HepG2 (cell line): ENCODE data around the gene ACAP2. TPM values are rescaled to one million over a fixed set of nuclear protein-coding genes. Genes with fewer than 3 reads are reported as not detected.

ENCODE experiments used
- CENPX ChIP-seq: sonication (generic); formaldehyde crosslinking; IDR thresholded peaks from 2 replicates; pipeline ENCODE4 v1.9.0; 2021; ENCODE audit warnings: mild to moderate bottlenecking, missing genetic modification reagents, moderate library complexity
- HMG20A ChIP-seq: IDR thresholded peaks from 2 replicates; pipeline ENCODE4 v1.6.1; 2016; ENCODE audit warnings: borderline replicate concordance
- HOXD1 ChIP-seq: sonication (generic); formaldehyde crosslinking; IDR thresholded peaks from 2 replicates; pipeline ENCODE4 v1.5.0; 2020; ENCODE audit warnings: missing genetic modification reagents
- MXI1 ChIP-seq: IDR thresholded peaks from 3 replicates; pipeline ENCODE4 v1.6.1; 2012; ENCODE audit warnings: low read depth, low read length, inconsistent platforms, borderline replicate concordance
- PTBP1 ChIP-seq: fragments of 200-400 bp; formaldehyde crosslinking; IDR thresholded peaks from 2 replicates; pipeline ENCODE4 v1.6.1; 2018; ENCODE audit warnings: low read length, low read depth; ENCODE audit not compliant: poor library complexity, severe bottlenecking
- SKI ChIP-seq: fragments of 450-650 bp; IDR thresholded peaks from one replicate; pipeline ENCODE4 v1.6.1; 2018; ENCODE audit warnings: mild to moderate bottlenecking; ENCODE audit not compliant: partially characterized antibody
- SRSF1 ChIP-seq: fragments of 200-400 bp; formaldehyde crosslinking; optimal IDR thresholded peaks from 2 replicates; pipeline ENCODE3; 2017; ENCODE audit warnings: mild to moderate bottlenecking, low read depth, low read length, moderate library complexity
- SRSF4 ChIP-seq: fragments of 200-400 bp; formaldehyde crosslinking; IDR thresholded peaks from one replicate; pipeline ENCODE4 v1.6.1; 2018; ENCODE audit warnings: mild to moderate bottlenecking, low read depth, low read length, moderate library complexity; ENCODE audit not compliant: poor library complexity, severe bottlenecking
- SSRP1 ChIP-seq: IDR thresholded peaks from 2 replicates; pipeline ENCODE4 v1.6.1; 2016; ENCODE audit warnings: control low read depth
- ZBTB42 ChIP-seq: sonication (generic); formaldehyde crosslinking; IDR thresholded peaks from 2 replicates; pipeline ENCODE4 v1.5.0; 2020; ENCODE audit warnings: mild to moderate bottlenecking, missing genetic modification reagents
- ZKSCAN8 ChIP-seq: IDR thresholded peaks from 2 replicates; pipeline ENCODE4 v1.6.1; 2016; ENCODE audit warnings: borderline replicate concordance, missing genetic modification reagents, missing compliant biosample characterization
- polyA plus RNA-seq, 8 experiments: library from polyadenylated mRNA; depleted of rRNA in 3 of 8; stranded (reverse) in 7 of 8; unstranded in 1 of 8; fragments of >200 nt; fragmentation: Illumina TruSeq in 4 of 8; extraction: Trizol in 4 of 8; gene quantifications; 2 replicates each; pipeline versions ENCODE4 v1.2.1 to v1.2.3, GENCODE V29; 2011 to 2016; ENCODE audit warnings: low read depth in 4 of 8, missing spikeins in 1 of 8, mixed read lengths in 1 of 8; ENCODE audit not compliant: insufficient read depth in 1 of 8
- total RNA-seq, 5 experiments: library from RNA; depleted of rRNA; stranded (reverse); fragments of >200 nt; fragmentation: Illumina TruSeq; extraction: Trizol; gene quantifications; 2 replicates each; pipeline ENCODE4 v1.2.3, GENCODE V29; 2016; ENCODE audit warnings: low read depth in 1 of 5
- TF ChIP-seq, protein P1 (sequence below): IDR thresholded peaks from 2 replicates; pipeline ENCODE4 v1.6.1; 2016; ENCODE audit warnings: low read depth, missing genetic modification reagents, missing compliant biosample characterization
- TF ChIP-seq, protein P2 (sequence below): sonication (generic); formaldehyde crosslinking; IDR thresholded peaks from 2 replicates; pipeline ENCODE4 v1.4.0; 2020; ENCODE audit warnings: missing genetic modification reagents
- TF ChIP-seq, protein P3 (sequence below): IDR thresholded peaks from 2 replicates; pipeline ENCODE4 v1.6.1; 2016
- TF ChIP-seq, protein P4 (sequence below): sonication (generic); formaldehyde crosslinking; IDR thresholded peaks from 2 replicates; pipeline ENCODE4 v1.4.0; 2020; ENCODE audit warnings: missing genetic modification reagents

Gene ACAP2
- total and polyA plus RNA-seq, 2 of the 13 experiments (the other 11 are each of a cell fraction or from before 2014, with no cell fraction given) = 7.3 to 23.9 TPM

DNA sequence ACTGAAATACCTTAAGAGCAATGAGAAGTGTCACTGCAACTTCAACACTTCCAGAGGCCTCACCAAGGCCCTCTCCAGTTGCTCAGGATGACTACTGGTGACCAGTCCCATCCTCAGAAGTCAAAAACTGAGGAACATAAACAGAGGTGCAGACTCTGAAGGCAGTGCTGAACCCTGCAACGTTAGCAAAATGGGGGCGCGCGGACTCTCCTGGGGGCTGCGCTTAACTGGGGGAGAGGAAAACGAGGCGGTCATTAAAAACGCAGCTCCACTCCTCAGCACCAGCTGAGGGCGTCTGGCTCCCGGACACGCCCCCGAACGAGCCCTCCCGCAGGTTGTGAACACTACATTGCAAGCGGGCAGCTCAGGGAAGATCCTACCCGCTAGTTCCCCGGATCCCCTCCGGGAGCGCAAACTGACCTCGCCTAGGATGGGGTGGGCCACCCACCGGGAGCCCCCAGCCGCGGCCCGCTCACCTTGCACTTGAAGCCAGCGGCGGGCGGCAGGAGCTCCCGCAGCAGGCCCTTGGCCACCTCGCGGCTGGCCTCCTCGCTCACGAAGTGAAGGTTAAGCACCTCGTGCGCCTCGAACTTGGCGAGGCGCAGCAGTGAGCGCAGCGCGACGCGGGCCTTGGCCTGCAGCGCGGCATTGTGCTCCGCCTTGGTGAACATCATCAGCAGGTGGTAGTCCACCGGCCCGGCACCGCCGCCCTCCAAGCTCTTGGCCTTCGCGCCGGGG, 172.6 kb downstream of the ACAP2 start (continued):
- TF ChIP-seq, protein P1, sequence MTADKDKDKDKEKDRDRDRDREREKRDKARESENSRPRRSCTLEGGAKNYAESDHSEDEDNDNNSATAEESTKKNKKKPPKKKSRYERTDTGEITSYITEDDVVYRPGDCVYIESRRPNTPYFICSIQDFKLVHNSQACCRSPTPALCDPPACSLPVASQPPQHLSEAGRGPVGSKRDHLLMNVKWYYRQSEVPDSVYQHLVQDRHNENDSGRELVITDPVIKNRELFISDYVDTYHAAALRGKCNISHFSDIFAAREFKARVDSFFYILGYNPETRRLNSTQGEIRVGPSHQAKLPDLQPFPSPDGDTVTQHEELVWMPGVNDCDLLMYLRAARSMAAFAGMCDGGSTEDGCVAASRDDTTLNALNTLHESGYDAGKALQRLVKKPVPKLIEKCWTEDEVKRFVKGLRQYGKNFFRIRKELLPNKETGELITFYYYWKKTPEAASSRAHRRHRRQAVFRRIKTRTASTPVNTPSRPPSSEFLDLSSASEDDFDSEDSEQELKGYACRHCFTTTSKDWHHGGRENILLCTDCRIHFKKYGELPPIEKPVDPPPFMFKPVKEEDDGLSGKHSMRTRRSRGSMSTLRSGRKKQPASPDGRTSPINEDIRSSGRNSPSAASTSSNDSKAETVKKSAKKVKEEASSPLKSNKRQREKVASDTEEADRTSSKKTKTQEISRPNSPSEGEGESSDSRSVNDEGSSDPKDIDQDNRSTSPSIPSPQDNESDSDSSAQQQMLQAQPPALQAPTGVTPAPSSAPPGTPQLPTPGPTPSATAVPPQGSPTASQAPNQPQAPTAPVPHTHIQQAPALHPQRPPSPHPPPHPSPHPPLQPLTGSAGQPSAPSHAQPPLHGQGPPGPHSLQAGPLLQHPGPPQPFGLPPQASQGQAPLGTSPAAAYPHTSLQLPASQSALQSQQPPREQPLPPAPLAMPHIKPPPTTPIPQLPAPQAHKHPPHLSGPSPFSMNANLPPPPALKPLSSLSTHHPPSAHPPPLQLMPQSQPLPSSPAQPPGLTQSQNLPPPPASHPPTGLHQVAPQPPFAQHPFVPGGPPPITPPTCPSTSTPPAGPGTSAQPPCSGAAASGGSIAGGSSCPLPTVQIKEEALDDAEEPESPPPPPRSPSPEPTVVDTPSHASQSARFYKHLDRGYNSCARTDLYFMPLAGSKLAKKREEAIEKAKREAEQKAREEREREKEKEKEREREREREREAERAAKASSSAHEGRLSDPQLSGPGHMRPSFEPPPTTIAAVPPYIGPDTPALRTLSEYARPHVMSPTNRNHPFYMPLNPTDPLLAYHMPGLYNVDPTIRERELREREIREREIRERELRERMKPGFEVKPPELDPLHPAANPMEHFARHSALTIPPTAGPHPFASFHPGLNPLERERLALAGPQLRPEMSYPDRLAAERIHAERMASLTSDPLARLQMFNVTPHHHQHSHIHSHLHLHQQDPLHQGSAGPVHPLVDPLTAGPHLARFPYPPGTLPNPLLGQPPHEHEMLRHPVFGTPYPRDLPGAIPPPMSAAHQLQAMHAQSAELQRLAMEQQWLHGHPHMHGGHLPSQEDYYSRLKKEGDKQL (CRISPR knock-in tag) = no peak
- TF ChIP-seq HMG20A (CRISPR knock-in tag) (no peak), ZKSCAN8 (CRISPR knock-in tag) (no peak), SRSF1 (no peak), HOXD1 (no peak), PTBP1 (no peak), SRSF4 (no peak), MXI1 (no peak), ZBTB42 (CRISPR knock-in tag) (peak; percentile 25; the same call in 1 of the 2 replicates), SKI (no peak), CENPX (CRISPR knock-in tag) (no peak), SSRP1 (no peak)
- TF ChIP-seq, protein P2, sequence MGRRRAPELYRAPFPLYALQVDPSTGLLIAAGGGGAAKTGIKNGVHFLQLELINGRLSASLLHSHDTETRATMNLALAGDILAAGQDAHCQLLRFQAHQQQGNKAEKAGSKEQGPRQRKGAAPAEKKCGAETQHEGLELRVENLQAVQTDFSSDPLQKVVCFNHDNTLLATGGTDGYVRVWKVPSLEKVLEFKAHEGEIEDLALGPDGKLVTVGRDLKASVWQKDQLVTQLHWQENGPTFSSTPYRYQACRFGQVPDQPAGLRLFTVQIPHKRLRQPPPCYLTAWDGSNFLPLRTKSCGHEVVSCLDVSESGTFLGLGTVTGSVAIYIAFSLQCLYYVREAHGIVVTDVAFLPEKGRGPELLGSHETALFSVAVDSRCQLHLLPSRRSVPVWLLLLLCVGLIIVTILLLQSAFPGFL (CRISPR knock-in tag) = no peak
- TF ChIP-seq, protein P3, sequence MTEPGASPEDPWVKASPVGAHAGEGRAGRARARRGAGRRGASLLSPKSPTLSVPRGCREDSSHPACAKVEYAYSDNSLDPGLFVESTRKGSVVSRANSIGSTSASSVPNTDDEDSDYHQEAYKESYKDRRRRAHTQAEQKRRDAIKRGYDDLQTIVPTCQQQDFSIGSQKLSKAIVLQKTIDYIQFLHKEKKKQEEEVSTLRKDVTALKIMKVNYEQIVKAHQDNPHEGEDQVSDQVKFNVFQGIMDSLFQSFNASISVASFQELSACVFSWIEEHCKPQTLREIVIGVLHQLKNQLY (CRISPR knock-in tag) = no peak
- TF ChIP-seq, protein P4, sequence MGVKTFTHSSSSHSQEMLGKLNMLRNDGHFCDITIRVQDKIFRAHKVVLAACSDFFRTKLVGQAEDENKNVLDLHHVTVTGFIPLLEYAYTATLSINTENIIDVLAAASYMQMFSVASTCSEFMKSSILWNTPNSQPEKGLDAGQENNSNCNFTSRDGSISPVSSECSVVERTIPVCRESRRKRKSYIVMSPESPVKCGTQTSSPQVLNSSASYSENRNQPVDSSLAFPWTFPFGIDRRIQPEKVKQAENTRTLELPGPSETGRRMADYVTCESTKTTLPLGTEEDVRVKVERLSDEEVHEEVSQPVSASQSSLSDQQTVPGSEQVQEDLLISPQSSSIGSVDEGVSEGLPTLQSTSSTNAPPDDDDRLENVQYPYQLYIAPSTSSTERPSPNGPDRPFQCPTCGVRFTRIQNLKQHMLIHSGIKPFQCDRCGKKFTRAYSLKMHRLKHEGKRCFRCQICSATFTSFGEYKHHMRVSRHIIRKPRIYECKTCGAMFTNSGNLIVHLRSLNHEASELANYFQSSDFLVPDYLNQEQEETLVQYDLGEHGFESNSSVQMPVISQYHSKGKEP (CRISPR knock-in tag) = no peak
